ENCODE results near the gene DNAJC27. TPM values are rescaled to one million over a fixed set of nuclear protein-coding genes. Genes with fewer than 3 reads are reported as not detected.

The DNAJC27 gene
- total RNA-seq, 4 donors from 2014 or later, result 2.7 to 12.4 (median 7.8) TPM

GRCh38 chr2:24920098-24920808 lies 51.5 kb downstream of the DNAJC27 start, which contains the start of gene ADCY3:
Gene ADCY3, minus strand, starts transcription at chr2:24920237. Its CDS starts 1,250 bp downstream, at chr2:24918987.
- TF ChIP-seq POLR2A (IDR thresholded peaks at IDR 0.05) (no peak), CTCF (IDR thresholded peaks at IDR 0.05) (no peak)
- H3K27ac ChIP-seq, result peak within 1 kb of the TSS; percentile 51 to 88 (median 68)

GRCh38 chr2:24919506-24920097 lies 52.2 kb downstream of the DNAJC27 start:
- DNase-seq, result no peak

More at GRCh38 chr2:24920098-24920808, 51.5 kb downstream of the DNAJC27 start, which contains the start of gene ADCY3:
- Histone ChIP-seq H3K27me3 (no peaks in the 10 kb centered on the region), H3K4me3 (peak within 1 kb of the TSS; percentile 53 to 88 (median 80)), H3K4me1 (peaks cover 0 to 33% (median 5%) of the 10 kb centered on the region in 4 donors), H3K9me3 (no peaks in the 10 kb centered on the region), H3K36me3 (no peaks in the 10 kb centered on the region)
- peak; percentile 77 to 85 (median 78) for DNase-seq

GRCh38 chr2:24919037-24919505 lies 52.7 kb downstream of the DNAJC27 start:
- TF ChIP-seq CTCF (IDR thresholded peaks at IDR 0.05) (no peak), POLR2A (IDR thresholded peaks at IDR 0.05) (no peak)
- no peaks in the 10 kb centered on the region for H3K9me3 ChIP-seq
- peak; percentile 35 to 79 (median 63) for DNase-seq

More at GRCh38 chr2:24919506-24920097, 52.2 kb downstream of the DNAJC27 start:
- Histone ChIP-seq H3K27ac (peak overlapping the region; percentile 45 to 88 (median 66)), H3K36me3 (no peaks in the 10 kb centered on the region), H3K4me3 (peak overlapping the region; percentile 53 to 88 (median 80)), H3K9me3 (no peaks in the 10 kb centered on the region), H3K4me1 (peaks cover 0 to 33% (median 5%) of the 10 kb centered on the region in 4 donors), H3K27me3 (no peaks in the 10 kb centered on the region)
- TF ChIP-seq CTCF (IDR thresholded peaks at IDR 0.05) (no peak), POLR2A (IDR thresholded peaks at IDR 0.05) (no peak)

GRCh38 chr2:24918326-24919036 lies 53.3 kb downstream of the DNAJC27 start:
- H3K4me3 ChIP-seq, result peak overlapping the region; percentile 53 to 88 (median 80)
- DNase-seq, result no peak
- H3K27ac ChIP-seq, result peak overlapping the region in 2 of 4 donors; percentile 60 to 88
- no peaks in the 10 kb centered on the region for H3K36me3 ChIP-seq
- H3K9me3 ChIP-seq, result no peaks in the 10 kb centered on the region
- no peaks in the 10 kb centered on the region for H3K27me3 ChIP-seq
- no peak for TF ChIP-seq POLR2A (IDR thresholded peaks at IDR 0.05)
- TF ChIP-seq CTCF (IDR thresholded peaks at IDR 0.05), result no peak
- H3K4me1 ChIP-seq, result peaks cover 0 to 33% (median 5%) of the 10 kb centered on the region in 4 donors

More at GRCh38 chr2:24919037-24919505, 52.7 kb downstream of the DNAJC27 start:
- H3K4me1 ChIP-seq, result peaks cover 0 to 33% (median 5%) of the 10 kb centered on the region in 4 donors
- no peaks in the 10 kb centered on the region for H3K27me3 ChIP-seq
- H3K4me3 ChIP-seq, result peak overlapping the region; percentile 53 to 88 (median 80)
- no peaks in the 10 kb centered on the region for H3K36me3 ChIP-seq
- peak overlapping the region; percentile 45 to 88 (median 66) for H3K27ac ChIP-seq

- peaks cover 0 to 40% (median 5%) of the 10 kb centered on the region in 4 donors for H3K4me1 ChIP-seq
- DNase-seq, result no peak
- TF ChIP-seq POLR2A (IDR thresholded peaks at IDR 0.05), result no peak
- TF ChIP-seq CTCF (IDR thresholded peaks at IDR 0.05), result no peak
- peak overlapping the region in 2 of 4 donors; percentile 83 to 88 for H3K4me3 ChIP-seq
- H3K27me3 ChIP-seq, result no peaks in the 10 kb centered on the region
- no peaks in the 10 kb centered on the region for H3K36me3 ChIP-seq
- no peaks in the 10 kb centered on the region for H3K9me3 ChIP-seq
- H3K27ac ChIP-seq, result peak overlapping the region in 2 of 4 donors; percentile 60 to 88
Measured at GRCh38 chr2:24917731-24918325, 53.9 kb downstream of the DNAJC27 start.
